H1 (cell line): ENCODE data around the gene AATK.

ENCODE experiments used
- ASH2L ChIP-seq: fragments of 200-600, 300-600 bp; sonication (generic); IDR thresholded peaks from one replicate; pipeline ENCODE4 v1.7.1; 2017; ENCODE audit warnings: low read length
- CTCF ChIP-seq, 3 experiments: IDR thresholded peaks; 1 replicate in 2 of 3; 2 replicates in 1 of 3; pipeline versions ENCODE4 v1.5.1 to v1.6.1; 2011; ENCODE audit warnings: low read length in 3 of 3, mild to moderate bottlenecking in 3 of 3, inconsistent platforms in 2 of 3, low read depth in 1 of 3, moderate library complexity in 1 of 3; ENCODE audit not compliant: insufficient read depth in 1 of 3; ENCODE audit errors: control extremely low read depth in 1 of 3
- GTF2F1 ChIP-seq: IDR thresholded peaks from 2 replicates; pipeline ENCODE4 v1.6.1; 2012; ENCODE audit warnings: low read depth, low read length, improper control_type of control experiment, borderline replicate concordance
- HDAC2 ChIP-seq, 2 experiments: fragments of 300-600 bp in 1 of 2; sonication (generic) in 1 of 2; IDR thresholded peaks; 2 replicates each; pipeline ENCODE4 v1.6.1; 2011 to 2012; ENCODE audit warnings: low read depth in 2 of 2, low read length in 2 of 2, mild to moderate bottlenecking in 2 of 2, moderate library complexity in 2 of 2, borderline replicate concordance in 1 of 2, inconsistent platforms in 1 of 2
- KDM4A ChIP-seq: IDR thresholded peaks from one replicate; pipeline ENCODE4 v1.7.1; 2012; ENCODE audit warnings: low read depth, mild to moderate bottlenecking, moderate library complexity, low read length, inconsistent platforms; ENCODE audit not compliant: severe bottlenecking
- POLR2A ChIP-seq, 2 experiments: IDR thresholded peaks; 1 replicate in 1 of 2; 2 replicates in 1 of 2; pipeline ENCODE4 v1.6.1; 2011; ENCODE audit warnings: low read depth in 2 of 2, low read length in 2 of 2, mild to moderate bottlenecking in 2 of 2; ENCODE audit errors: control extremely low read depth in 1 of 2
- RNF2 ChIP-seq: fragments of 200-900, 300-1000 bp; sonication (generic); IDR thresholded peaks from 2 replicates; pipeline ENCODE4 v1.7.1; 2016; ENCODE audit warnings: borderline replicate concordance, low read depth, mild to moderate bottlenecking, antibody characterized with exemption, low read length; ENCODE audit not compliant: poor library complexity, severe bottlenecking; ENCODE audit errors: missing control alignments
- RXRA ChIP-seq: IDR thresholded peaks from 2 replicates; pipeline ENCODE4 v1.6.1; 2011; ENCODE audit warnings: low read depth, mild to moderate bottlenecking, low read length, moderate library complexity; ENCODE audit not compliant: insufficient read depth
- TBP ChIP-seq: IDR thresholded peaks from 2 replicates; pipeline ENCODE4 v1.6.1; 2011; ENCODE audit warnings: low read depth, low read length, improper control_type of control experiment
- TEAD4 ChIP-seq: IDR thresholded peaks from 2 replicates; pipeline ENCODE4 v1.6.1; 2012; ENCODE audit warnings: low read depth, low read length, inconsistent platforms, mixed read lengths
- USF2 ChIP-seq: IDR thresholded peaks from 2 replicates; pipeline ENCODE4 v1.6.1; 2011; ENCODE audit warnings: low read length, improper control_type of control experiment
- TF ChIP-seq, protein P1 (sequence below): IDR thresholded peaks from 2 replicates; pipeline ENCODE4 v1.6.1; 2012; ENCODE audit warnings: inconsistent platforms

DNA sequence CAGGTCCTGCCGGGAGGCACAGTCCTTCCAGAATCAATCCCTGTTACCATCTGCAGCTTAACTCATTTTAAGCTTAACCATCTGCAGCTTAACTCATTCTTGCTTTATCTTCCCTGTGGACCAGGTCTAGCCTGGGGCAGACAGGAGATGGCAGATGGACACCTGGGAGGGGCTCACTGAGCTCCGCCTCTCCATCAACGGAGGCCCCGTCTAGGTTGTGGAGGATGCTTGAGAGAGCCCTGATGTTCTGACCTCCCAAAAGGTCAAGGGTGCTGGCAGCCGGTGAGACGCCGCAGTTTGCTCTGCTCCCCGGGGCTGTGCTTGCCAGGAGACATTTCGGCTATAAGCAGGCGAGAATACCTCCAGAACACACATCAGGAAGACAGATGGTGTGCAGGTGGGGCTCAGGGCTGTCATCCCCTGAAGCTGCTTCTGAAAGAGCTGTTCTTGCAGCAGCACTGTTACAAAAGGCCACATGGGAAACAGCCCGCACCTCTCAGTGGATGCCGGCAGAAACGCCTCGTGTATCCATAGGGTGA is 89.8 kb downstream of the AATK start:
- no peak for TF ChIP-seq POLR2A (IDR thresholded peaks at IDR 0.05; ENCODE audit: control extremely low read depth in 1 of 2, low read depth in 2 of 2, low read length in 2 of 2)
- no peak for TF ChIP-seq KDM4A
- no peak for TF ChIP-seq RXRA
- no peak for TF ChIP-seq CTCF (IDR thresholded peaks at IDR 0.05; ENCODE audit: control extremely low read depth in 1 of 3, insufficient read depth in 1 of 3, low read depth in 1 of 3, low read length in 3 of 3)
- TF ChIP-seq, protein P1, sequence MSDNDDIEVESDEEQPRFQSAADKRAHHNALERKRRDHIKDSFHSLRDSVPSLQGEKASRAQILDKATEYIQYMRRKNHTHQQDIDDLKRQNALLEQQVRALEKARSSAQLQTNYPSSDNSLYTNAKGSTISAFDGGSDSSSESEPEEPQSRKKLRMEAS, result no peak
- TF ChIP-seq TBP, result no peak
- no peak for TF ChIP-seq HDAC2 (IDR thresholded peaks at IDR 0.05; ENCODE audit: borderline replicate concordance in 1 of 2, low read depth in 2 of 2, low read length in 2 of 2)
- no peak for TF ChIP-seq RNF2
- no peak for TF ChIP-seq USF2
- no peak for TF ChIP-seq TEAD4
- TF ChIP-seq GTF2F1, result no peak
- TF ChIP-seq ASH2L, result no peak
